Measurements from ENCODE around the gene IL34.

DNA sequence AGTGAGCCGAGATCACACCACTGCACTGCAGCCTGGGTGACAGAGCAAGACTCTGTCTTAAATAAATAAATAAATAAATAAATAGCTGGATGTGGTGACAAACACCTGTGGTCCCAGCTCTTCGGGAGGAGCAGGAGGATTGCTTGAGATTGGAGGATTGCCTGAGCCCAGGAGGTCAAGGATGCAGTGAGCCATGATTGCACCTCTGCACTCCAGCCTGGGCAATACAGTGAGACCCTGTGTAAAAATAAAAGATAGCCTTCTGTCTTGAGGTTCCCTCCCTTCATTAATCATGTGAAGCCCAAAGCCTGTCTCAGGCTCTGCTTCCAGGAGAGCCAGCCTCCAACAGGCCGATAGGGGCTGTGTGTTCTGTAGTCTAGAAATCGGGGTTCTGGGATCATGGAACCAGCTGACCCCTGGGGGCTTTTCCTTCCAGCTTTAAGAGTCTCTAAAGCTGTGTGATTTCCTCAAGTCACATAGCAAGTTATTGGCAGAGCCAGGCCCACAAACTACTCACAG, 34.5 kb upstream of the IL34 start:
- no peak for TF ChIP-seq MYC (IDR thresholded peaks at IDR 0.05; ENCODE audit: borderline replicate concordance, low read length)
- TF ChIP-seq CBX8 (IDR thresholded peaks at IDR 0.05): no peak
- no peak for TF ChIP-seq FOXS1 (CRISPR knock-in tag; IDR thresholded peaks at IDR 0.05)
- TF ChIP-seq TFCP2L1 (CRISPR knock-in tag; IDR thresholded peaks at IDR 0.05): no peak
